K562 (cell line): Measurements from ENCODE around the gene TMEM184C. TPM values are rescaled to one million over a fixed set of nuclear protein-coding genes. Genes with fewer than 3 reads are reported as not detected.

Experiments
- ATAC-seq: fragments of 200-7000 bp; cut with Tn5 transposase; 3 replicates; pipeline ENCODE4 v1.9.1; 2020; ENCODE audit warnings: moderate library complexity
- BruUV-seq: library from RNA; stranded (reverse); fragments of 400-500 nt; replicated peaks from 2 replicates; lab custom pipeline; 2021; lab: Mats Ljungman, UMichigan
- CTCF ChIA-PET: fragments of 300-600 bp; formaldehyde crosslinking; extraction: SDS; loops from one replicate; lab custom pipeline; 2021; ENCODE audit warnings: low intra/inter-chr PET ratio; lab: Yijun Ruan, JAX
- POLR2A ChIA-PET: fragments of 300-600, 350-650 bp; sonication (Branson Sonifier 250); formaldehyde crosslinking; extraction: SDS; loops from one replicate; lab custom pipeline; 2021; ENCODE audit warnings: antibody characterized with exemption, inconsistent platforms; lab: Yijun Ruan, JAX
- DNase-seq, 4 experiments: peaks; one replicate each; pipeline versions ENCODE4 v3.0.0 to v3.0.0-alpha.2; 2011 to 2018; ENCODE audit warnings: low spot score in 3 of 4, mixed read lengths in 3 of 4; ENCODE audit errors: extremely low read depth in 1 of 4
- FAIRE-seq: peaks from 2 replicates; lab custom pipeline; 2011; peaks lifted over from hg19 to GRCh38; lab: Jason Lieb, UNC
- H2AFZ ChIP-seq: 2 replicates; pipeline ENCODE4 v1.6.0; 2011; ENCODE audit warnings: low read depth, low read length, control low read depth, inconsistent platforms
- H3K27ac ChIP-seq: fragments of 200-600 bp; 3 replicates; pipeline ENCODE4 v1.8.0; 2011; ENCODE audit warnings: low read depth, mild to moderate bottlenecking, control low read depth, inconsistent platforms, low read length, moderate library complexity, mixed read lengths; ENCODE audit errors: extremely low read depth
- H3K27me3 ChIP-seq, 2 experiments: fragments of 300-600 bp in 1 of 2; 2 replicates in 1 of 2; 3 replicates in 1 of 2; pipeline versions ENCODE4 v1.6.0 to v1.8.0; 2011; ENCODE audit warnings: inconsistent platforms in 2 of 2, low read length in 2 of 2, mild to moderate bottlenecking in 1 of 2, mixed read lengths in 1 of 2, moderate library complexity in 1 of 2; ENCODE audit not compliant: control insufficient read depth in 2 of 2, insufficient read depth in 2 of 2
- H3K36me3 ChIP-seq: fragments of 300-600 bp; 3 replicates; pipeline ENCODE4 v1.8.0; 2011; ENCODE audit warnings: mild to moderate bottlenecking, low read length, inconsistent platforms; ENCODE audit not compliant: control insufficient read depth, insufficient read depth
- H3K4me1 ChIP-seq, 2 experiments: fragments of 200-600 bp in 1 of 2; replicated peaks in 1 of 2; 2 replicates in 1 of 2; 3 replicates in 1 of 2; pipeline versions ENCODE4 v1.5.1 to v1.8.0; 2011; ENCODE audit warnings: inconsistent platforms in 2 of 2, low read length in 2 of 2, mild to moderate bottlenecking in 1 of 2, mixed read lengths in 1 of 2, moderate library complexity in 1 of 2; ENCODE audit not compliant: control insufficient read depth in 2 of 2, insufficient read depth in 2 of 2
- H3K4me2 ChIP-seq: 2 replicates; pipeline ENCODE4 v1.6.1; 2011; ENCODE audit warnings: low read length, control low read depth, inconsistent platforms, mixed read lengths; ENCODE audit not compliant: insufficient read depth
- H3K4me3 ChIP-seq: fragments of 200-600 bp; sonication (generic), shearing (Covaris generic); 2 replicates; pipeline ENCODE4 v1.5.1; 2016; ENCODE audit warnings: control low read depth, inconsistent platforms
- H3K79me2 ChIP-seq: fragments of 200-600 bp; 3 replicates; pipeline ENCODE4 v1.8.0; 2011; ENCODE audit warnings: low read length, inconsistent platforms; ENCODE audit not compliant: control insufficient read depth, insufficient read depth
- H3K9ac ChIP-seq, 2 experiments: 2 replicates each; pipeline versions ENCODE4 v1.6.0 to v1.6.1; 2011; ENCODE audit warnings: low read depth in 2 of 2, low read length in 2 of 2, control low read depth in 1 of 2, inconsistent platforms in 1 of 2, mild to moderate bottlenecking in 1 of 2, mixed read lengths in 1 of 2; ENCODE audit not compliant: insufficient read depth in 1 of 2
- H3K9me1 ChIP-seq: one replicate; pipeline ENCODE4 v1.6.0; 2011; ENCODE audit warnings: inconsistent platforms, mild to moderate bottlenecking, low read length, moderate library complexity; ENCODE audit not compliant: control insufficient read depth, insufficient read depth
- H3K9me3 ChIP-seq: replicated peaks from 2 replicates; pipeline ENCODE4 v1.5.1; 2011; ENCODE audit warnings: low read depth, low read length, inconsistent platforms; ENCODE audit not compliant: control insufficient read depth, insufficient read depth
- H4K20me1 ChIP-seq: replicated peaks from 2 replicates; pipeline ENCODE4 v1.6.1; 2011; ENCODE audit warnings: low read length, inconsistent platforms, mixed read lengths; ENCODE audit not compliant: control insufficient read depth, insufficient read depth
- ATF6 ChIP-seq: sonication (generic); formaldehyde crosslinking; IDR thresholded peaks from 2 replicates; pipeline ENCODE4 v1.4.0; 2020; ENCODE audit warnings: mild to moderate bottlenecking, missing genetic modification reagents
- CC2D1A ChIP-seq: fragments of 450-650 bp; IDR thresholded peaks from 2 replicates; pipeline ENCODE4 v1.6.1; 2017; ENCODE audit warnings: mild to moderate bottlenecking
- COPS2 ChIP-seq: fragments of 450-650 bp; conservative IDR thresholded peaks from 2 replicates; pipeline ENCODE4 v1.6.1; 2016; ENCODE audit warnings: mild to moderate bottlenecking, moderate library complexity
- FOXJ3 ChIP-seq: sonication (generic); formaldehyde crosslinking; IDR thresholded peaks from 2 replicates; pipeline ENCODE4 v1.4.0; 2020; ENCODE audit warnings: mild to moderate bottlenecking, missing genetic modification reagents
- HDAC6 ChIP-seq: IDR thresholded peaks from 2 replicates; pipeline ENCODE4 v1.6.1; 2012; ENCODE audit warnings: low read depth, mild to moderate bottlenecking, control low read depth, inconsistent platforms, low read length, moderate library complexity
- MECOM ChIP-seq: fragments of 250-450 bp; sonication (Bioruptor Pico); IDR thresholded peaks from 2 replicates; pipeline ENCODE4 v1.8.0; 2022; ENCODE audit warnings: inconsistent platforms
- NCOA1 ChIP-seq: fragments of 450-650 bp; IDR thresholded peaks from 2 replicates; pipeline ENCODE4 v1.6.1; 2016; ENCODE audit warnings: low read depth
- RBM14 ChIP-seq: fragments of 200-400 bp; formaldehyde crosslinking; IDR thresholded peaks from 2 replicates; pipeline ENCODE4 v1.6.1; 2018; ENCODE audit warnings: low read depth, mild to moderate bottlenecking, low read length, moderate library complexity, borderline replicate concordance; ENCODE audit not compliant: insufficient read depth
- SP2 ChIP-seq: IDR thresholded peaks from 2 replicates; pipeline ENCODE4 v1.6.1; 2011; ENCODE audit warnings: mild to moderate bottlenecking, low read depth, low read length, moderate library complexity; ENCODE audit not compliant: poor library complexity, severe bottlenecking; ENCODE audit errors: extremely low read depth
- TCF7 ChIP-seq: sonication (generic); IDR thresholded peaks from 2 replicates; pipeline ENCODE4 v1.6.1; 2016; ENCODE audit warnings: antibody characterized with exemption, borderline replicate concordance
- ZNF324 ChIP-seq: fragments of 250-450 bp; sonication (Bioruptor Pico); IDR thresholded peaks from 2 replicates; pipeline ENCODE4 v1.4.0; 2020; ENCODE audit warnings: mild to moderate bottlenecking
- ZNF507 ChIP-seq: conservative IDR thresholded peaks from 2 replicates; pipeline ENCODE4 v1.6.1; 2017; ENCODE audit warnings: missing genetic modification characterization, missing compliant biosample characterization
- WGBS: fragments of 100-300 bp; shearing (Covaris generic); methylation state at CpG from one replicate; pipeline ENCODE4 v1.1.6; 2016; ENCODE audit warnings: low coverage, mixed read lengths; ENCODE audit not compliant: insufficient coverage; ENCODE audit errors: missing lambda C conversion rate; 5-methylcytosine and 5-hydroxymethylcytosine counted together
- in situ Hi-C: fragments of 300-500 bp; cut with MboI; formaldehyde crosslinking; loops from 4 replicates; pipeline ENCODE4 v1.15.0; 2018; ENCODE audit warnings: inconsistent platforms, mixed read lengths
- intact Hi-C: fragments of 100-400 bp; cut with micrococcal nuclease; formaldehyde crosslinking; loops from 2 replicates; pipeline ENCODE4 v1.14.2; 2022
- polyA plus RNA-seq, 8 experiments: library from polyadenylated mRNA; depleted of rRNA in 4 of 8; stranded (reverse) in 5 of 8; unstranded in 3 of 8; fragments of >200 nt; fragmentation: Nextera tagmentation in 2 of 8; fragmentation: Illumina TruSeq in 1 of 8; extraction: Ambion mirVana in 2 of 8; extraction: Trizol in 1 of 8; gene quantifications; 2 replicates each; pipeline versions ENCODE4 v1.2.1 to v1.2.3, GENCODE V29; 2011 to 2014; ENCODE audit warnings: inconsistent platforms in 1 of 8, missing spikeins in 1 of 8
- total RNA-seq, 7 experiments: library from RNA; depleted of rRNA in 6 of 7; stranded (reverse); fragments of >200 nt in 6 of 7; fragmentation: Illumina TruSeq in 2 of 7; extraction: Trizol in 2 of 7; gene quantifications; 2 replicates each; pipeline versions ENCODE4 v1.2.1 to v1.2.3, GENCODE V29; 2011 to 2021; ENCODE audit warnings: low replicate concordance in 1 of 7

Gene TMEM184C
- total and polyA plus RNA-seq, 9 of the 15 experiments (the other 6 are each of a cell fraction or from before 2014, with no cell fraction given), result 3.9 to 24.2 (median 18.2) TPM

GRCh38 chr4:147596377-147596776 is 20.8 kb upstream of the TMEM184C start:
- H3K9me3 ChIP-seq, result no peaks in the 10 kb centered on the region
- ChIA-PET POLR2A (interaction anchor here (1.1 kb wide), 1 partner anchor 10 kb away, joined by 3 read pairs; no protein-coding TSS in a partner anchor), CTCF (interaction anchor here (1.4 kb wide), 1 partner anchor 270 kb away, joined by 5 read pairs; no protein-coding TSS in a partner anchor)
- TF ChIP-seq RBM14 (no peak), TCF7 (no peak), FOXJ3 (CRISPR knock-in tag) (no peak), ATF6 (CRISPR knock-in tag) (no peak), COPS2 (no peak), MECOM (CRISPR knock-in tag) (no peak), NCOA1 (no peak), HDAC6 (no peak), SP2 (no peak), ZNF324 (CRISPR knock-in tag) (no peak), ZNF507 (tag) (no peak), CC2D1A (no peak)
- TF ChIP-seq, all 486 proteins: peak for 0
- no TSS peak for BruUV-seq
- in situ Hi-C loops (loop anchor here (10.0 to 25.0 kb wide), 2 partner anchors 432 to 584 kb away; no protein-coding TSS in a partner anchor), intact Hi-C loops (no loop called here)
- Histone ChIP-seq H3K9ac (no peak overlapping the region), H3K9me1 (no peaks in the 10 kb centered on the region), H4K20me1 (no peaks in the 10 kb centered on the region), H2AFZ (no peak overlapping the region), H3K27ac (no peak overlapping the region), H3K4me3 (no peak overlapping the region), H3K4me1 (no peaks in the 10 kb centered on the region), H3K4me2 (no peak overlapping the region), H3K27me3 (peaks cover 0 to 12% of the 10 kb centered on the region in 2 experiments; a peak in 1 of 5 replicates), H3K36me3 (no peaks in the 10 kb centered on the region), H3K79me2 (no peaks in the 10 kb centered on the region)
- DNase-seq, result no peak
- no peak for ATAC-seq
- no peak for FAIRE-seq
- 0% methylated on average over 1 of the region's 1 CpG for WGBS
